ENCODE data around the gene ALAD.
A peak's percentile ranks its signal among the peaks of the same experiment; 100 is the strongest.

ALAD gene

GRCh38 chr9:113340011-113340699 lies 60.9 kb downstream of the ALAD start, which contains the start of gene WDR31:
Gene WDR31, minus strand, starts transcription at chr9:113340275. Its CDS starts 8,253 bp downstream, at chr9:113332022.
- POLR2A ChIA-PET: interaction anchor here (0.7 to 3.8 kb wide), 25 partner anchors 9 to 190 kb away, joined by 3 to 25 read pairs (median 5); partner anchors contain the start of genes ALAD, BSPRY, C9orf43 and CDC26
- DNase-seq (ENCODE audit: extremely low spot score): peak; percentile 92
- CTCF ChIA-PET: interaction anchor here (0.8 to 1.4 kb wide), 2 partner anchors 24 to 61 kb away, joined by 3 read pairs; partner anchors contain the start of gene ALAD
- TF ChIP-seq ZNF384 (IDR thresholded peaks at IDR 0.05) (no peak), L3MBTL2 (conservative IDR thresholded peaks at IDR 0.05) (peak; percentile 69), ELF4 (IDR thresholded peaks at IDR 0.05) (no peak; the same call in 1 of the 2 replicates), FOXM1 (IDR thresholded peaks at IDR 0.05; ENCODE audit: borderline replicate concordance) (peak; percentile 75; the same call in 1 of the 2 replicates), SUZ12 (IDR thresholded peaks at IDR 0.05) (no peak), CTBP1 (IDR thresholded peaks at IDR 0.05; ENCODE audit: borderline replicate concordance) (peak; percentile 76; the same call in 1 of the 2 replicates), LEF1 (IDR thresholded peaks at IDR 0.05; ENCODE audit: borderline replicate concordance) (0 out of 2 replicates have a peak, but pooled peaks have one; percentile 37), ARNT (IDR thresholded peaks at IDR 0.05) (peak; percentile 76)

- no peak for TF ChIP-seq HDGF (IDR thresholded peaks at IDR 0.05; ENCODE audit: borderline replicate concordance)
- TF ChIP-seq ELF4 (IDR thresholded peaks at IDR 0.05): no peak
- TF ChIP-seq PKNOX1 (IDR thresholded peaks at IDR 0.05): no peak
- TF ChIP-seq FOXA1 (IDR thresholded peaks at IDR 0.05): no peak
- TF ChIP-seq NFRKB (IDR thresholded peaks at IDR 0.05): no peak
- no peak for TF ChIP-seq SP1 (IDR thresholded peaks at IDR 0.05)
- no peak for TF ChIP-seq LEF1 (IDR thresholded peaks at IDR 0.05; ENCODE audit: borderline replicate concordance)
- TF ChIP-seq TARDBP (IDR thresholded peaks at IDR 0.05): no peak
- no peak for TF ChIP-seq ARNT (IDR thresholded peaks at IDR 0.05)
- TF ChIP-seq SUZ12 (IDR thresholded peaks at IDR 0.05): no peak
- no peak for TF ChIP-seq L3MBTL2 (conservative IDR thresholded peaks at IDR 0.05)
- no peak for TF ChIP-seq BHLHE40 (IDR thresholded peaks at IDR 0.05; ENCODE audit: borderline replicate concordance)
- TF ChIP-seq FOXM1 (IDR thresholded peaks at IDR 0.05; ENCODE audit: borderline replicate concordance): no peak
- no peak for TF ChIP-seq FOXK2 (IDR thresholded peaks at IDR 0.05)
- TF ChIP-seq CTBP1 (IDR thresholded peaks at IDR 0.05; ENCODE audit: borderline replicate concordance): no peak
- no peak for TF ChIP-seq ZNF384 (IDR thresholded peaks at IDR 0.05)
- ChIA-PET CTCF (no interaction called here), POLR2A (no interaction called here)
- no peak for DNase-seq (ENCODE audit: extremely low spot score)
Observed at GRCh38 chr9:113337714-113338113, 63.4 kb downstream of the ALAD start.
